SH-SY5Y (cell line): ENCODE measurements around the gene MIPEP.

ENCODE experiments used
- GATA2 ChIP-seq: IDR thresholded peaks from 2 replicates; pipeline ENCODE4 v1.6.1; 2011; ENCODE audit warnings: mild to moderate bottlenecking, low read depth, low read length
- GATA3 ChIP-seq: IDR thresholded peaks from 2 replicates; pipeline ENCODE4 v1.6.1; 2011; ENCODE audit warnings: low read depth, mild to moderate bottlenecking, low read length, moderate library complexity

- TF ChIP-seq GATA3 (no peak), GATA2 (no peak)
These were observed 75.6 kb downstream of the MIPEP start for GRCh38 chr13:23813635-23814034.
